CD8-positive, alpha-beta memory T cell (primary cell): ENCODE measurements around the gene KCNA5. TPM values are rescaled to one million over a fixed set of nuclear protein-coding genes. Genes with fewer than 3 reads are reported as not detected.

Experiments
- CTCF ChIA-PET: fragments of 350-600 bp; sonication (Branson Sonifier 250); formaldehyde crosslinking; loops from one replicate; lab custom pipeline; 2021; ENCODE audit warnings: antibody characterized with exemption; lab: Charles Lee
- POLR2A ChIA-PET: fragments of 350-600 bp; sonication (Branson Sonifier 250); formaldehyde crosslinking; loops from one replicate; lab custom pipeline; 2021; ENCODE audit warnings: antibody characterized with exemption; lab: Charles Lee
- DNase-seq, 5 donors: peaks; one replicate each; pipeline versions ENCODE4 v3.0.0 to v3.0.0-alpha.2; 2020 to 2022; ENCODE audit warnings: mixed read lengths in 1 of 5
- H3K27ac ChIP-seq: one replicate; pipeline ENCODE4 v1.7.0; 2013; ENCODE audit warnings: low read depth, mild to moderate bottlenecking, low read length, moderate library complexity
- H3K27me3 ChIP-seq: 2 replicates; pipeline ENCODE4 v1.7.0; 2013; ENCODE audit warnings: low read length, mild to moderate bottlenecking; ENCODE audit not compliant: insufficient read depth, poor library complexity, severe bottlenecking
- H3K36me3 ChIP-seq: 2 replicates; pipeline ENCODE4 v1.7.0; 2013; ENCODE audit warnings: mild to moderate bottlenecking, low read length, moderate library complexity; ENCODE audit not compliant: insufficient read depth
- H3K4me1 ChIP-seq: 2 replicates; pipeline ENCODE4 v1.7.0; 2013; ENCODE audit warnings: mild to moderate bottlenecking, low read length, moderate library complexity; ENCODE audit not compliant: insufficient read depth
- H3K4me3 ChIP-seq: 2 replicates; pipeline ENCODE4 v1.7.0; 2013; ENCODE audit warnings: mild to moderate bottlenecking, low read length
- H3K9me3 ChIP-seq: 2 replicates; pipeline ENCODE4 v1.7.0; 2013; ENCODE audit warnings: mild to moderate bottlenecking, low read length
- H3K27ac Mint-ChIP-seq, 8 donors: one replicate each; pipeline ENCODE4 v1.8.0; 2020 to 2021; ENCODE audit warnings: mixed read lengths in 8 of 8, mild to moderate bottlenecking in 6 of 8, inconsistent platforms in 3 of 8, moderate library complexity in 3 of 8
- H3K27me3 Mint-ChIP-seq, 2 donors: one replicate each; pipeline ENCODE4 v1.8.0; 2020 to 2021; ENCODE audit warnings: mixed read lengths in 2 of 2, mild to moderate bottlenecking in 1 of 2, moderate library complexity in 1 of 2
- H3K36me3 Mint-ChIP-seq, 3 donors: one replicate each; pipeline ENCODE4 v1.8.0; 2020 to 2021; ENCODE audit warnings: mixed read lengths in 3 of 3, inconsistent platforms in 1 of 3, mild to moderate bottlenecking in 1 of 3
- H3K4me1 Mint-ChIP-seq, 3 donors: one replicate each; pipeline ENCODE4 v1.8.0; 2020 to 2021; ENCODE audit warnings: mixed read lengths in 3 of 3, inconsistent platforms in 1 of 3, mild to moderate bottlenecking in 1 of 3
- H3K4me3 Mint-ChIP-seq, 7 donors: one replicate each; pipeline ENCODE4 v1.8.0; 2020 to 2021; ENCODE audit warnings: mixed read lengths in 7 of 7, mild to moderate bottlenecking in 6 of 7, moderate library complexity in 4 of 7, inconsistent platforms in 2 of 7
- H3K9me3 Mint-ChIP-seq, 5 donors: one replicate each; pipeline ENCODE4 v1.8.0; 2020 to 2022; ENCODE audit warnings: mixed read lengths in 5 of 5, mild to moderate bottlenecking in 3 of 5, moderate library complexity in 2 of 5, inconsistent platforms in 1 of 5
- polyA plus RNA-seq: library from polyadenylated mRNA; unstranded; fragments of 300-500 nt; fragmentation: Illumina TruSeq; gene quantifications from one replicate; pipeline ENCODE4 v1.2.3, GENCODE V29; 2021
- total RNA-seq, 2 experiments: library from RNA; stranded (reverse); gene quantifications; one replicate each; pipeline ENCODE4 v1.2.3, GENCODE V29; 2021

Gene KCNA5
- total and polyA plus RNA-seq, 3 experiments from 2014 or later = not detected

GRCh38 chr12:5032821-5033220, 10.9 kb upstream of the KCNA5 start:
- H3K9me3 Mint-ChIP-seq = peaks cover 0 to 2% (median 0%) of the 10 kb centered on the region in 5 donors
- POLR2A ChIA-PET = no interaction called here
- H3K27ac Mint-ChIP-seq = no peak overlapping the region
- no peaks in the 10 kb centered on the region for H3K4me1 Mint-ChIP-seq
- no peaks in the 10 kb centered on the region for H3K36me3 ChIP-seq
- H3K27me3 Mint-ChIP-seq = peaks cover 15 to 29% of the 10 kb centered on the region in 2 donors
- H3K4me3 ChIP-seq = no peak overlapping the region
- no peaks in the 10 kb centered on the region for H3K4me1 ChIP-seq
- H3K4me3 Mint-ChIP-seq = no peak overlapping the region
- H3K9me3 ChIP-seq = no peaks in the 10 kb centered on the region
- H3K36me3 Mint-ChIP-seq = no peaks in the 10 kb centered on the region
- no peak for DNase-seq
- CTCF ChIA-PET = no interaction called here
- peaks cover 3% of the 10 kb centered on the region for H3K27me3 ChIP-seq
- no peak overlapping the region for H3K27ac ChIP-seq

GRCh38 chr12:5033883-5034282, 9.8 kb upstream of the KCNA5 start:
- Mint-ChIP-seq H3K27me3 (peaks cover 15 to 29% of the 10 kb centered on the region in 2 donors), H3K9me3 (no peaks in the 10 kb centered on the region), H3K4me3 (no peak overlapping the region), H3K27ac (no peak overlapping the region), H3K36me3 (no peaks in the 10 kb centered on the region), H3K4me1 (no peaks in the 10 kb centered on the region)
- H3K4me1 ChIP-seq = no peaks in the 10 kb centered on the region
- ChIA-PET CTCF (no interaction called here), POLR2A (no interaction called here)
- no peaks in the 10 kb centered on the region for H3K9me3 ChIP-seq
- no peak for DNase-seq
- H3K27ac ChIP-seq = no peak overlapping the region
- no peaks in the 10 kb centered on the region for H3K36me3 ChIP-seq
- H3K27me3 ChIP-seq = peaks cover 3% of the 10 kb centered on the region
- no peak overlapping the region for H3K4me3 ChIP-seq

GRCh38 chr12:5034603-5035002, 9.1 kb upstream of the KCNA5 start:
- Mint-ChIP-seq H3K36me3 (no peaks in the 10 kb centered on the region), H3K9me3 (no peaks in the 10 kb centered on the region), H3K27ac (no peak overlapping the region), H3K4me1 (no peaks in the 10 kb centered on the region), H3K4me3 (no peak overlapping the region), H3K27me3 (peaks cover 14 to 35% of the 10 kb centered on the region in 2 donors)
- CTCF ChIA-PET = no interaction called here
- DNase-seq = no peak
- POLR2A ChIA-PET = no interaction called here
- Histone ChIP-seq H3K4me3 (no peak overlapping the region), H3K36me3 (no peaks in the 10 kb centered on the region), H3K27me3 (peaks cover 3% of the 10 kb centered on the region), H3K27ac (no peak overlapping the region), H3K4me1 (no peaks in the 10 kb centered on the region), H3K9me3 (no peaks in the 10 kb centered on the region)

- ChIA-PET CTCF (no interaction called here), POLR2A (no interaction called here)
- Histone ChIP-seq H3K4me1 (no peaks in the 10 kb centered on the region), H3K27ac (no peak overlapping the region), H3K9me3 (no peaks in the 10 kb centered on the region), H3K27me3 (peaks cover 3% of the 10 kb centered on the region), H3K4me3 (no peak overlapping the region), H3K36me3 (no peaks in the 10 kb centered on the region)
- Mint-ChIP-seq H3K27ac (no peak overlapping the region), H3K4me1 (no peaks in the 10 kb centered on the region), H3K4me3 (no peak overlapping the region), H3K9me3 (no peaks in the 10 kb centered on the region), H3K27me3 (peaks cover 16 to 42% of the 10 kb centered on the region in 2 donors), H3K36me3 (no peaks in the 10 kb centered on the region)
- no peak for DNase-seq
Observed at GRCh38 chr12:5035618-5036017, 8.1 kb upstream of the KCNA5 start.

DNA sequence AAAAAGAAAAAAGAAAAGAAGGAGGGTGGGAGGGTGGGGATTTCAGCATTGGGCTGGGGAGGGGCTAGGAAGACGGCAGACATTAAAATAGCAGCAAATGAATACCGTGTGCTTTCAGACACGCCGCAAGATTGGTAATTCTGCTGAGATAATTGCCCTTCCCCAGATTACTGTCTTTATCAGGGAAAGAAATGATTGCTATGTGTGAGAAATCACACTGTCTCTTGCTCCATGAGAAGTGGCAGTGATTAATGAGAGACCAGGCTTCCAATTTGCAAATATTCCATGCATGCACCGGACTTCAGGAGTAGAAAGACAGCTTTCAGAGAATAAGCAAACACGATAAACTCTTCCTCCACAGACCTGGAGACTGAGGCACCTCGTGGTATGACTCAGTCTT, 7.6 kb upstream of the KCNA5 start:
- CTCF ChIA-PET = no interaction called here
- H3K4me1 ChIP-seq = no peaks in the 10 kb centered on the region

GRCh38 chr12:5037795-5038357, 5.8 kb upstream of the KCNA5 start:
- CTCF ChIA-PET = no interaction called here
- H3K9me3 ChIP-seq = no peaks in the 10 kb centered on the region
- DNase-seq = no peak
- H3K4me1 Mint-ChIP-seq = no peaks in the 10 kb centered on the region
- no peak overlapping the region for H3K27ac Mint-ChIP-seq
- peaks cover 3% of the 10 kb centered on the region for H3K27me3 ChIP-seq
- no peaks in the 10 kb centered on the region for H3K4me1 ChIP-seq
- no peak overlapping the region for H3K27ac ChIP-seq
- H3K9me3 Mint-ChIP-seq = no peaks in the 10 kb centered on the region
- peaks cover 16 to 46% of the 10 kb centered on the region in 2 donors for H3K27me3 Mint-ChIP-seq
- no peak overlapping the region for H3K4me3 ChIP-seq
- H3K4me3 Mint-ChIP-seq = no peak overlapping the region
- POLR2A ChIA-PET = no interaction called here
- H3K36me3 ChIP-seq = no peaks in the 10 kb centered on the region
- H3K36me3 Mint-ChIP-seq = no peaks in the 10 kb centered on the region

More for the DNA sequence above, 7.6 kb upstream of the KCNA5 start:
- H3K4me3 ChIP-seq = no peak overlapping the region
- H3K27me3 ChIP-seq = peaks cover 3% of the 10 kb centered on the region
- POLR2A ChIA-PET = no interaction called here
- Mint-ChIP-seq H3K4me1 (no peaks in the 10 kb centered on the region), H3K4me3 (no peak overlapping the region), H3K36me3 (no peaks in the 10 kb centered on the region), H3K9me3 (no peaks in the 10 kb centered on the region), H3K27me3 (peaks cover 18 to 41% of the 10 kb centered on the region in 2 donors), H3K27ac (no peak overlapping the region)
- no peaks in the 10 kb centered on the region for H3K9me3 ChIP-seq
- H3K27ac ChIP-seq = no peak overlapping the region
- H3K36me3 ChIP-seq = no peaks in the 10 kb centered on the region
- no peak for DNase-seq

DNA sequence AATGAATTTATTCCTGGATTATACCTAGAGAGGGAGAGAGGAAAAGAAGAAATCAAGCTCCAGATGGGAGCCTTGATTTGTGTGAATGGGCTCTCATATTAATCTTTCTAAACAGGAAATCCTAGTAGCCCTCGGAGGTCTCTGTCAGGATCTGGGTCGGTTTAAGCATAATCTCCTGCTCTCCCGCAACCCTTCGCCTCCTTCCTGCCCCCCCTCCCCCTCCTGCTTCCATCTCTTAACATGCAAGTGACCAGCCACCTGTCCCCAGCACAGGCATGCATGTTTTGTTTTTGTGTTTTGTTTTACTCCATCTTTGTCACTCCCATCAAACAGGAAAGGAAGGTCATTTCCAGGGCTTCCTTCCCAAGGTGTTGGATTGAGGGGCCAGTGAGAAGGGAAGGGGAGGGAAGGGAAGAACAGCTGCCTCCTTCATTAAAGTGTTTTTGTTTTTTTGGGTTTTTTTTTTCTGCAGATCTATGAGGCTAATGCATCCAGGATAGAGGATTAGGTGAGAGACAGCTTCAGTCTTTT, 4.8 kb upstream of the KCNA5 start:
- Histone ChIP-seq H3K36me3 (no peaks in the 10 kb centered on the region), H3K4me3 (no peak overlapping the region), H3K27me3 (peaks cover 3% of the 10 kb centered on the region), H3K4me1 (no peaks in the 10 kb centered on the region), H3K9me3 (no peaks in the 10 kb centered on the region), H3K27ac (no peak overlapping the region)
- H3K27me3 Mint-ChIP-seq = peaks cover 19 to 48% of the 10 kb centered on the region in 2 donors
- H3K9me3 Mint-ChIP-seq = no peaks in the 10 kb centered on the region
- H3K27ac Mint-ChIP-seq = no peak overlapping the region
- H3K4me3 Mint-ChIP-seq = no peak overlapping the region
- CTCF ChIA-PET = no interaction called here
- H3K4me1 Mint-ChIP-seq = no peaks in the 10 kb centered on the region
- no peak for DNase-seq
- H3K36me3 Mint-ChIP-seq = no peaks in the 10 kb centered on the region
- POLR2A ChIA-PET = no interaction called here

- H3K4me1 Mint-ChIP-seq = no peaks in the 10 kb centered on the region
- no peak overlapping the region for H3K27ac ChIP-seq
- no peak overlapping the region for H3K4me3 Mint-ChIP-seq
- H3K9me3 Mint-ChIP-seq = no peaks in the 10 kb centered on the region
- no peaks in the 10 kb centered on the region for H3K36me3 ChIP-seq
- H3K9me3 ChIP-seq = no peaks in the 10 kb centered on the region
- H3K27me3 Mint-ChIP-seq = peaks cover 16 to 48% of the 10 kb centered on the region in 2 donors
- no peak overlapping the region for H3K27ac Mint-ChIP-seq
- POLR2A ChIA-PET = no interaction called here
- peaks cover 3% of the 10 kb centered on the region for H3K27me3 ChIP-seq
- no peak for DNase-seq
- no peaks in the 10 kb centered on the region for H3K4me1 ChIP-seq
- H3K36me3 Mint-ChIP-seq = no peaks in the 10 kb centered on the region
- CTCF ChIA-PET = no interaction called here
- H3K4me3 ChIP-seq = no peak overlapping the region
Observed at GRCh38 chr12:5039815-5040214, 3.9 kb upstream of the KCNA5 start.
